Activated CD8-positive, alpha-beta memory T cell treated with anti-CD3 and anti-CD28 coated beads, Interleukin-2, amount 10 ng/mL, durations not matched to agents 7 days and 5 days (primary cell): ENCODE measurements around the gene RUNX2. TPM values are rescaled to one million over a fixed set of nuclear protein-coding genes. Genes with fewer than 3 reads are reported as not detected.

Source experiments
- ATAC-seq: fragments of 150-1000 bp; cut with Tn5 transposase; one replicate; pipeline ENCODE4 v1.10.0; 2021; ENCODE audit warnings: moderate library complexity
- CTCF ChIA-PET: fragments of 350-600 bp; sonication (Branson Sonifier 250); formaldehyde crosslinking; loops from one replicate; lab custom pipeline; 2021; ENCODE audit warnings: antibody characterized with exemption; lab: Charles Lee
- DNase-seq: peaks from one replicate; pipeline ENCODE4 v3.0.0-alpha.2; 2020
- H3K27ac Mint-ChIP-seq: one replicate; pipeline ENCODE4 v1.8.0; 2021; ENCODE audit warnings: mild to moderate bottlenecking, mixed read lengths
- H3K27me3 Mint-ChIP-seq: one replicate; pipeline ENCODE4 v1.8.0; 2021; ENCODE audit warnings: mixed read lengths
- H3K36me3 Mint-ChIP-seq: one replicate; pipeline ENCODE4 v1.8.0; 2021; ENCODE audit warnings: mild to moderate bottlenecking, mixed read lengths
- H3K4me1 Mint-ChIP-seq: one replicate; pipeline ENCODE4 v1.8.0; 2021; ENCODE audit warnings: mixed read lengths
- H3K4me3 Mint-ChIP-seq: one replicate; pipeline ENCODE4 v1.8.0; 2021; ENCODE audit warnings: mild to moderate bottlenecking, moderate library complexity, mixed read lengths
- H3K9me3 Mint-ChIP-seq: one replicate; pipeline ENCODE4 v1.8.0; 2022; ENCODE audit warnings: low read depth, mixed read lengths
- total RNA-seq, 2 experiments: library from RNA; stranded (reverse); gene quantifications; one replicate each; pipeline ENCODE4 v1.2.3, GENCODE V29; 2021

The RUNX2 gene
- total RNA-seq, 2 experiments from 2014 or later: 9.3 to 19.9 TPM

DNA sequence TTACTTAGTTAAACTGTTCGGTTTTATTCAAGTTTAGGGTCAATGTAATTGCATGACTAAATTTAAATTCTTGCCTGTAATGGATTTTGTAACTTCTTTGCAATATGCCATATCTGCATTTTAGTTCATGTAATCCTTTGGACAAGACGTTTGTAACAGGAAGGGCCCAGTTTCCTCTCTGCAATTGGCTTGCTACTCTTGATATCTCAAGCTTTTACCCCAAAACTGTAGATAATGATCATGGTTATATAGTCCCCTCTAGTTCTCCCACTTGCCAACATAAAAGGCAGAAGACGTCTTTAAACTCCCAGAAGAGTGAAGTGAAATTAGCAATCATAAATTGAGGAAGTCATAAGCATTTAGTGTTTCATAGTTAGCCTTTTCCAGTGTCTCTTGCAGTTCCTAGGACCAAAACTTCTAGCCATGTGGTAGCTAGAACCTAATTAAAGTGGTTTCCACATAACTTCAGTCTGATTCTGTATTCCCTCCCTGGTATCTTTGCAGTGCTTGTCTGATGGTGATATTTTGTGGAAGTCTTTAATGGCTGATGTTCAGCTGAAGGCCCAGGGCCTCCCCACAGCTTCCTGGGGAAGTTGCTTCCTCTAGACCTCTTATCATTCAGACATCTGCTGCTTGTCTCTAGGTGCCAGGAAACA, 167.4 kb downstream of the RUNX2 start:
- Mint-ChIP-seq H3K27me3 (no peaks in the 10 kb centered on the region), H3K4me3 (no peak overlapping the region), H3K27ac (peak overlapping the region; percentile 47), H3K9me3 (no peaks in the 10 kb centered on the region), H3K36me3 (peaks cover 26% of the 10 kb centered on the region), H3K4me1 (peaks cover 36% of the 10 kb centered on the region)
- no peak for DNase-seq
- peak; percentile 61 for ATAC-seq
- CTCF ChIA-PET: no interaction called here

DNA sequence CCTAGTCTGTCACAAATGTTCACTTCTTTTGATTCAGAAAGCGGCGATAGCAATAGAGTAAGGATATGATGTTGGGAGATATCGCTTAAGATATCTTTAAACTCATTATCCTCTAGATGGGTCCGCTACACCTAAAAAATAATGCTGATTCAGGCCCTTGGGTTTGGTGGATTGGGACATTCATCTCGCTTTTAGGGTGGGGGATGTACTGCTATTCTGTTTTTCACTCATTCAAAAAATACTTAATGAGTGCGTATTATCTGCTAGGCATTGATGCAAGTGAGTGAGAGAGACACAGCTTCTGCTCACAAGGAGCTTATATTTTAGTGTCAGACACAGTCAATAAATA, 167.9 kb downstream of the RUNX2 start:
- Mint-ChIP-seq H3K4me1 (peaks cover 36% of the 10 kb centered on the region), H3K4me3 (no peak overlapping the region), H3K27me3 (no peaks in the 10 kb centered on the region), H3K9me3 (no peaks in the 10 kb centered on the region), H3K36me3 (peaks cover 26% of the 10 kb centered on the region), H3K27ac (no peak overlapping the region)
- DNase-seq: no peak
- ATAC-seq: no peak
- CTCF ChIA-PET: interaction anchor here (0.7 kb wide), 1 partner anchor 62 kb away, joined by 3 read pairs; no protein-coding TSS in a partner anchor

DNA sequence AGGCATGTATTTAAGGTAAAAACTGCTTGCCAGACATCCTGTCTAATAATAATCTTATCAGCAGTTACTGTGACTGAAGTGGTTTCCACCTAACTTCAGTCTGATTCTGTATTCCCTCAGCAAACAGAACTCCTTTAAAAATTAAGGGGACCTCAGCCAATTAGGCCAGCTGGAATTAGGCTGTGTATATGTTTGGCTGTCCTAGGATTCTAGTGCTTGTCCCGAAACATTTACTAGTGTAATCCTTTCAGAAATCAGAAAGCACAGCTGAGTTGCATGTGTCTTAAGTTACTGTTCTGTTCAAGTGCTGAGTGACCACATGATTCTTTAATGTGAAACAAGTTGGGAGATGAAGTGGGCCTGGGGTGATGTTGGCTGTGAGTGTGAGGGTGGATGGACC, 170.5 kb downstream of the RUNX2 start:
- DNase-seq: no peak
- CTCF ChIA-PET: no interaction called here
- Mint-ChIP-seq H3K9me3 (no peaks in the 10 kb centered on the region), H3K27ac (no peak overlapping the region), H3K27me3 (no peaks in the 10 kb centered on the region), H3K4me3 (no peak overlapping the region), H3K4me1 (peaks cover 38% of the 10 kb centered on the region), H3K36me3 (peaks cover 35% of the 10 kb centered on the region)
- no peak for ATAC-seq

DNA sequence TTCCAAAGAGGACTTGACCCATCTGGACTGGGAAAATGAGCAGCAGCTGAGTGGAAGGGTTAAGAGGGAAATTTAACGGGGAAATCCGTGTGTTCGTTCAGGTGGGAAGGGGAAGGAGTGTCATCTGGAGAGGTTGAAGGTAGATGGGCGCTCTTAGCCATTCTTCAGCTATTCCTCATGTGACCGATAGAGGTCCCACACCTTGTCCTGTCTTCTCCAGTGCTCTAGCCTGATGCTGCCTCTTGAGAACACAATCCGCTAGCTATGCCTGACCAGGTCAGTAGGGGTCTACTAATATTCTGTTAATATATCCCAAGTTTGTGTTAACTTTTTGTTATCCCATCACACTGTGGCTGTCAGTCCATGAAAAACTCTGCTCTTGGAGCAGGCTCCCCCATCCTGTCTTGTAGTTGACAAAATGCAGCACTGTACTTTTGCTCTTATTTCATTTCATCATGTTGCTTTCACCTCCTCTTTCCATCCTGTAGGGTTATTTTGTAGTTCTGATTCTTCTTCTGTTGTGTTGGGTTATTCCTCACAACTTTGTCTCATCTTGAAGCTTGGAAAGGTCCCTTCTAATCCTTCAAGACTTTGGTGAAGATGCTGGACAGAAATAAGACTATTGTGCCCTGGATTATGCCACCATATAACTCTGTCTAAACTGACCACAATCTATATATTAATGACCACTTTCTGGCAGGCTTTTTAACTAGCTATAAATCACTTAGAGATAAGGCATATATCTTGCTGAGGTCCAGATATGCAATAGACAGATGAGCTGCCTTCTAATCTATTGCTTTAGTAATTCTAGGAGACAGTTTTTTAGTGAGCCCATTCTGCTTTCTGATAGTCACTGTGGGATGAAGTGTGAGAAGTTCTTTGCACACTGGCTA, 173.0 kb downstream of the RUNX2 start:
- ATAC-seq: no peak
- Mint-ChIP-seq H3K27me3 (no peaks in the 10 kb centered on the region), H3K4me3 (no peak overlapping the region), H3K36me3 (peaks cover 27% of the 10 kb centered on the region), H3K27ac (no peak overlapping the region), H3K4me1 (peaks cover 24% of the 10 kb centered on the region), H3K9me3 (no peaks in the 10 kb centered on the region)
- CTCF ChIA-PET: interaction anchor here (1.1 to 2.1 kb wide), 2 partner anchors 37 to 846 kb away, joined by 3 to 5 read pairs; no protein-coding TSS in a partner anchor
- no peak for DNase-seq

DNA sequence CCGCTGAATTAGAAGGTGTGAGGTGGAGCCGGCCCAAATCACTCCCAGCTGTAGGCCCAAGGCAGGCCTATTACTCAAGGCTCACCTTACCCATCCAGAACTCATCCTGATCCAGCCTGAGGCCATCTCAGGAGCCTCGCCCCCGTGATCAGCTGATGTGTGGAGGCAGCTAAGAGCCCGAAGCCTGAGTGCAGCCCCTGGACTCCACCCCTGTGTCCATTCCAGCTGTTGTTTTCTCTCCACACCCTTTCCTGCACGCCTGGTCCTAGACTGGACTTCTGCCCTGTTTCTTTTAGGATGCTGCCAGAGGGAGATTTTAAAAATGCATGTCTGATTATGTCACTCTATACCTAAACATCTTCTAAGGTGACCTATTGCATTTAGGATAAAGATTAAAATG, 174.3 kb downstream of the RUNX2 start:
- Mint-ChIP-seq H3K9me3 (no peaks in the 10 kb centered on the region), H3K4me1 (peaks cover 20% of the 10 kb centered on the region), H3K4me3 (no peak overlapping the region), H3K27ac (no peak overlapping the region), H3K36me3 (peaks cover 20% of the 10 kb centered on the region), H3K27me3 (no peaks in the 10 kb centered on the region)
- CTCF ChIA-PET: interaction anchor here (1.1 to 2.1 kb wide), 2 partner anchors 38 to 847 kb away, joined by 3 to 5 read pairs; no protein-coding TSS in a partner anchor
- DNase-seq (no peak), ATAC-seq (no peak)

DNA sequence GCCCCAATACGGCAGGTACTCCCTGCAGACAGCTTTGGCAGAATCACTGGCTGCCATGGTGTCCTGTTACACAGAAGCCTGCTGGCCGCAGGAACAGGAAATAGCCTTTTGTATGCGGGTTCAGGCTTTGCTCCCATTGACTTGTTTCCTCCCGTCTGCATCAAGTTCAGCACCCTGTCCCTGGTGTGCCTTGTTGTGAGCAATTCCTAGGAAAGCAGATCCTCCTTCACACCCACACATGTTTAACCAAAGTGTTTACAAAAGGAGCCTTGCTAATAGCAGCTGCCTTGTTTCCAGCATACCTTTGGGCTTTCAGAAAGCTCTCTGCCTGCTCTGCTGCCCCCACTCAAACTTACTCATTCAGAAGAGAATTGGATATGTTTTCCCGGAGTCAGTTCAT, 176.8 kb downstream of the RUNX2 start:
- no peak overlapping the region for H3K4me3 Mint-ChIP-seq
- H3K27ac Mint-ChIP-seq: peak overlapping the region; percentile 49
- H3K27me3 Mint-ChIP-seq: no peaks in the 10 kb centered on the region
- peaks cover 17% of the 10 kb centered on the region for H3K4me1 Mint-ChIP-seq
- CTCF ChIA-PET: no interaction called here
- peaks cover 16% of the 10 kb centered on the region for H3K36me3 Mint-ChIP-seq
- H3K9me3 Mint-ChIP-seq: no peaks in the 10 kb centered on the region
- ATAC-seq: no peak
- no peak for DNase-seq

DNA sequence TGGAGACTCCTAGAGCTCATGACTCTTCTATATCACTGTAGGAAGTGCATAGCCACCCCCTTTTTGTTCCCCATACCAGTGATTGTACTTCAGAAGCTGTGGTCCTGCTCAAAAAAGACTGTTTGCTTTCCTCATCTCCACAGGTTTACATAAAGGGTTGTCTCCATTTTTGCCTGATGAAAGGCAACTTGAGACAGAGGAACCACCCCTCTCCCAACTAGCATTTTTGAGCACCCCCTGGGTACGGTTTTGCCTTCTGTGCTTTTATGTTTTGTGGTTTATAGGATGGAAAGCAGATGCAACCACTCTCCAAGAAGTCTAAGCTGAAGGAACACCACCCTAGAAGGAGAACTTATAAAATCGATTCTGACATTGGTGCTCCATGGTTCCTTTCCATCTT, 177.3 kb downstream of the RUNX2 start:
- peaks cover 16% of the 10 kb centered on the region for H3K36me3 Mint-ChIP-seq
- ATAC-seq (no peak), DNase-seq (no peak)
- H3K9me3 Mint-ChIP-seq: no peaks in the 10 kb centered on the region
- CTCF ChIA-PET: no interaction called here
- H3K27me3 Mint-ChIP-seq: no peaks in the 10 kb centered on the region
- H3K27ac Mint-ChIP-seq: no peak overlapping the region
- peaks cover 17% of the 10 kb centered on the region for H3K4me1 Mint-ChIP-seq
- no peak overlapping the region for H3K4me3 Mint-ChIP-seq

DNA sequence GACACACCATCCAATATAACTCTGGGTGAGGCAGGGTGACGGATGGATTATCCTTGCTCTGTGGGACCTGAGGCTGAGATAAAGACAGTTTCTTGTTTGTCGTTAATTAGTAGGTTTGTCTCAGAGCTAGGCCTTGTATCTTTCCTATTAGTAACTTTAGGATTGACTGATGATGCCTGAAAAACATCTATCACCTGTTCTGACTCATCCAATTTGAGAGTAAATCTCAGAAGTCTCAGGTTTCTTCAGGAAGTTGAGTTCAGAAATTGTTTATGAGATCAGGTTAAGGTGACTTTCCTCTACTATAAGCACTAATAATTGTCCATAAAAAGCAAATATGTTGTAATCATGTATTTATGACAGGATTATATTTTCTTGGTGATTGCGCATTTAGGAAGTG, 179.1 kb downstream of the RUNX2 start:
- CTCF ChIA-PET: interaction anchor here (0.6 kb wide), 1 partner anchor 64 kb away, joined by 3 read pairs; no protein-coding TSS in a partner anchor
- Mint-ChIP-seq H3K4me1 (peaks cover 17% of the 10 kb centered on the region), H3K4me3 (no peak overlapping the region), H3K27ac (no peak overlapping the region), H3K9me3 (no peaks in the 10 kb centered on the region), H3K36me3 (peaks cover 14% of the 10 kb centered on the region), H3K27me3 (no peaks in the 10 kb centered on the region)
- ATAC-seq (no peak), DNase-seq (no peak)

DNA sequence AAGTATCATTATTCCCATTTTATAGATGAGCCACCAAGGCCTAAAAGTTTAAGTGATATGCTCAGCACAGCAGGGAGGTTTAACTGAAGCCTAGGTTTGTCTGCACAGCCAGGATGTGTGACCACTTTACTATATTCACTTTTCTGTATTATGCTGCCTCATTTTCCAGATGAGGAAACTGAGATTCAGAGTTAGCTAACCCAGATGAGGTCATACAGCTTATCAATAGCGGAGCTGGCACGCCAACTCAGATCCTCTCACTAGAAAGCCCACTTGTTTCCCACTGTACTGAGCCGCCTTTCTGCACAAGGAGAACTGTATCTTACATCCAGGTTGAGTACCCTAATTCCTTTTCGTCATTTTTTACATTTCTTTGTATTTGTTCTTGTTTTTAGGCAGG, 181.3 kb downstream of the RUNX2 start:
- Mint-ChIP-seq H3K36me3 (peaks cover 9% of the 10 kb centered on the region), H3K4me3 (no peak overlapping the region), H3K4me1 (peaks cover 15% of the 10 kb centered on the region), H3K27ac (no peak overlapping the region), H3K9me3 (no peaks in the 10 kb centered on the region), H3K27me3 (no peaks in the 10 kb centered on the region)
- CTCF ChIA-PET: no interaction called here
- DNase-seq: no peak
- ATAC-seq: no peak

DNA sequence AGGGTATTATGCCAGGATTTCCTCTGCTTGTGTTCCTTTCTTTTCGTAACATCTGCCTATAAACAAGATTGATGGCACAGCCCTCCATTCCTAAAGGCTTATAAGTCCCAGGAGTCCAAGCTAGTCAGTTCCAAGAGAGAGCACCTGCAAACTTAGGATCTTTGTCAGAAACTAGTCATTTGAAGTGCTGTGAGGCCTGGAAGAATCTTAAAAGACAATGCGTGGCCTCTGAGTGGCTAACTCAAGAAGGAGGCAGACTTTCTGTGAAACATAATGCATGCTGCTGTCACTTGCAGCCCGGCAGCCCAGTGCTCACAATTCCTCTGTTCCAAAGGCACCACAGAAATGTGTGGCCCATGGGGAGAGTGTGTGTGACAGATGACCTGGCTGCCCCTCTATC, 184.6 kb downstream of the RUNX2 start:
- Mint-ChIP-seq H3K4me3 (no peak overlapping the region), H3K4me1 (no peaks in the 10 kb centered on the region), H3K27ac (no peak overlapping the region), H3K36me3 (peaks cover 7% of the 10 kb centered on the region), H3K9me3 (no peaks in the 10 kb centered on the region), H3K27me3 (no peaks in the 10 kb centered on the region)
- CTCF ChIA-PET: no interaction called here
- DNase-seq (no peak), ATAC-seq (no peak)

DNA sequence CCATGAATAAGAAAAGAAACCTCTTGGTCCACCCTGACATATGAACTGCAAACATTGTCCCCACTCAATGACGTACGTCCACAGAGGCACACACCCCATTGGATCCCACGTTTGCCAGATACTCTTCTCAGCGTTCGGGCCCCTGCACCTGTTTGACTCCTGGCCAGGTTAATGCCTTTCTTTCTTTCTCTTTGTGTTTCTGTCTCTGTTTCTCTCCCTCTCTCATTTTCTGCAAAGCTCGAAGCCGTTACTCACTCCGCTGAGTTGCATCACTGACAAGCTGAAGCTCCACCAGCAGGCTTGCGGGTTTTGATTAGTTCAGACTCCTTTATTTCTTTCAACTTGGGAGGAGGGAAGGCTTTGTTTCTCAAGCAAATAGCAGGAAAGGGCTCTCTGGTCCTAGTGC, 185.1 kb downstream of the RUNX2 start:
- CTCF ChIA-PET: no interaction called here
- Mint-ChIP-seq H3K4me3 (no peak overlapping the region), H3K36me3 (peaks cover 7% of the 10 kb centered on the region), H3K27me3 (no peaks in the 10 kb centered on the region), H3K9me3 (no peaks in the 10 kb centered on the region), H3K4me1 (no peaks in the 10 kb centered on the region), H3K27ac (no peak overlapping the region)
- DNase-seq (no peak), ATAC-seq (no peak)

DNA sequence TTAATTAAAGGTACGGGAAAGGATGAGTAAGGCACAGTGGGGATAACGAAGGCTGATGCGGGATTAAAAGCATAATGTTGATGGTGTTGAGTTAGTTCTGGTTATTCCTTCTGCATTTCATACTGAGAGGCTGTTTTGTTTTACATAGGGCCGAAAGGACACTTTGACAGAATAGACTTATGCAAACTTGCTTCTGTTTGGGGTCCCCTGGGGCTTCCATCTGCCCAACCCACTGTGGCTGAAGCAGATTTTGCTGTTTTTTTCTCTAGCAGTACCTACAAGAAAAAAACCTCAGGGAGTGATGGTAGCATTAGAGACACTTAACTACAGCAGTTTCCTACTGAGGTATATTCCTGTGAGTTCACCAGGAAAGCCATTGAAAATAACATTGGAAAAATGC, 185.7 kb downstream of the RUNX2 start:
- Mint-ChIP-seq H3K27me3 (no peaks in the 10 kb centered on the region), H3K4me3 (no peak overlapping the region), H3K9me3 (no peaks in the 10 kb centered on the region), H3K36me3 (peaks cover 7% of the 10 kb centered on the region), H3K4me1 (no peaks in the 10 kb centered on the region), H3K27ac (no peak overlapping the region)
- ATAC-seq: no peak
- DNase-seq: no peak
- CTCF ChIA-PET: no interaction called here

DNA sequence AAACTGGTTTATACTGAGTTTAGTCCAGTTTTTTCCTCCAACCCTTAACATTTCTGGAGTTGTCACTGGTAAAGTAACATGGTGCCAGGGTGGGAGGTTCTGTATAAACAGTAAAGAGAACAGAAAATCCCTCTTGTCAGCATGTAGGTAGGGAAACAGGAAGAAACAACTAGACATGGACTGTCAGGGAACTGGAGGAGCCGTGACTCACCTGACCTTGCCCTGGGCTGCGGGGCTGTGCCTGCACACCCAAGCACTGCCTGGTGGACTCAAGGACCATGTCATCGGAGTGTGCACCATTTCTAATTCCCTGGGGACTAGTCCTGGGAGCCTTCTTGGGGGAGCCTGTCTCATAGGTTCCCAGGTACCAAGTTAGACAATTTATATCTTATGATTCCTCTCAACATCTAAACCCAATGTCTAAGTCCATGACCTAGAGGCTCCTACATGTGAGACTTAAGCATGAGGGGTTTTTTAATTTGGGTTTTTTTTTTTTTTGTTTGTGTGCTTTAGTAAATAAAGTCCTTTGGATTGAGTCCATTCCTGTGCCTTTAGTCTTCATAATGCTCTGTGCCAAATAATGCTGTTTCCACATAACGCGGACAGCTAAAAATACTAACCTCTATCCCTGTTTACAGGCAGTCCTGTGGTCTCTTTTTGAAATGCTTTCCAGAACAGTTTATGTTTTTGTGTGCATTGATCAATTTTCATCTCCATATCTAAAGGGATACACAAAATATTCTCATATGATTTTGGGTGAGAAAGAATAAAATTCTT, 186.5 kb downstream of the RUNX2 start:
- Mint-ChIP-seq H3K36me3 (peaks cover 8% of the 10 kb centered on the region), H3K9me3 (no peaks in the 10 kb centered on the region), H3K4me1 (no peaks in the 10 kb centered on the region), H3K27ac (no peak overlapping the region), H3K27me3 (no peaks in the 10 kb centered on the region), H3K4me3 (no peak overlapping the region)
- CTCF ChIA-PET: no interaction called here
- ATAC-seq (no peak), DNase-seq (no peak)
